ENCODE results near the gene TMEM106B.

DNA sequence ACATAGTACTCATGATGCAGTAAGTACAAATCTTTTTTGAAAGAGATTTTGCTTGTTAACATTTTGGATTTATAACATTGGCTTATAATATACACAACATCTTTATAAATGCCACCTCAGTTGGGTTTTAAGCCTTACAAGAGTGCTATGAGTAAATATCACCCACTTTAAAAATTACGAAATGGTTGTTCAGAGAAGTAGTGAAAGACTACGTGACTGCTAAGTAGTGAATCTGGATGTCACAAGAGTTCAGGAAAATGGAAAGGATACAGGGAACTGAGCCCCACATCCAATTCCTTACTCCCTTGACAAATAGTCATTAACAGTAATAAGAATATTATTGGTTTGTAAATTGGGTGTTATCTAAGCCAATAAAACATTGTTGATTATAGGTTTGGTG, 20.0 kb downstream of the TMEM106B start:
- TF ChIP-seq POLR2A (IDR thresholded peaks at IDR 0.05) (no peak), CTCF (IDR thresholded peaks at IDR 0.05) (no peak)
